ENCODE measurements around the gene PAX7.

DNA sequence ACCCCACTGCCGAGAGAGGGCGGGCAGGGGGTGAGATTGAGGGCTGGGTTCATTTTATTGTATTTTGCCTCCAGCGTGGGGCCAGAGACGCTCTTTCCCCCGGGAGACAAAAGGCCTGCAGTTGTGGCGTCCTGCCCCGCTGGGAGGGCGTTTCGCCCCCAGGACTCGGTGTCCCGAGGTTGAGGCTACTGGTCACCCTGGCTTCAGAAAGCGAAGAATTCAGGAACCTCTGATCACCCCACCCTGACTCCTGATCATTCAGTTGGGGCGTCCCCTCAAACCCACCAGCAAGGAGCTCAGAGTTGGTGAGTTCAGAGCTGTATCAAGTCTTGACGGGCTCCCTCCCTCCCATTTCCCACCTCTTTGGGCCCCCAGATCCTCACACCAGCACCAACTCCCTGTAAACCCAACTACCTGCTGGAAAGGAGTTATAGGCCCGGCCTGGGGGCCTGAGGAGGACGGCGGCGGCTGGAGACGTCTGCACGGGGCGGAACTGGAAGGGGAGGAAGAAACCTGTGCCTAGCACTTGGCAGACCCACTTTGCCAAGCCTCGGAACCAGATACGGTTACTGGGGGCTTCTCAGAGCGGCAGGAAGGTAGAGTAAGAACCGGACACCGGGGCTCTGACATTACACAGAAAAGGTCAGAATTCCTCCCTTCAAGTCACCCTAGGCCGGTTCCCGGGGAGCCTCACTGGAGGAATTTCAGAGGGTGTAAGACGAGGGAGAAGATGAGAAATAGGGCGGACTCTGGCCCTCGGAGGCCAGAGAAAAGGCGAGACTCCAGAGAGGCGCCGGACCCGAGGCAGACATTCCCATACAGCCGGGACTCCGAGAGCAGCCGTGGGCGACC, 761 bp upstream of the PAX7 start:
- TF ChIP-seq, protein P1, sequence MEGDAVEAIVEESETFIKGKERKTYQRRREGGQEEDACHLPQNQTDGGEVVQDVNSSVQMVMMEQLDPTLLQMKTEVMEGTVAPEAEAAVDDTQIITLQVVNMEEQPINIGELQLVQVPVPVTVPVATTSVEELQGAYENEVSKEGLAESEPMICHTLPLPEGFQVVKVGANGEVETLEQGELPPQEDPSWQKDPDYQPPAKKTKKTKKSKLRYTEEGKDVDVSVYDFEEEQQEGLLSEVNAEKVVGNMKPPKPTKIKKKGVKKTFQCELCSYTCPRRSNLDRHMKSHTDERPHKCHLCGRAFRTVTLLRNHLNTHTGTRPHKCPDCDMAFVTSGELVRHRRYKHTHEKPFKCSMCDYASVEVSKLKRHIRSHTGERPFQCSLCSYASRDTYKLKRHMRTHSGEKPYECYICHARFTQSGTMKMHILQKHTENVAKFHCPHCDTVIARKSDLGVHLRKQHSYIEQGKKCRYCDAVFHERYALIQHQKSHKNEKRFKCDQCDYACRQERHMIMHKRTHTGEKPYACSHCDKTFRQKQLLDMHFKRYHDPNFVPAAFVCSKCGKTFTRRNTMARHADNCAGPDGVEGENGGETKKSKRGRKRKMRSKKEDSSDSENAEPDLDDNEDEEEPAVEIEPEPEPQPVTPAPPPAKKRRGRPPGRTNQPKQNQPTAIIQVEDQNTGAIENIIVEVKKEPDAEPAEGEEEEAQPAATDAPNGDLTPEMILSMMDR (conservative IDR thresholded peaks at IDR 0.05; ENCODE audit: low read depth, low read length) = no peak
- TF ChIP-seq RCOR1 (IDR thresholded peaks at IDR 0.05; ENCODE audit: insufficient replicate concordance, low read length) (no peak), BHLHE40 (IDR thresholded peaks at IDR 0.05; ENCODE audit: low read depth, low read length) (no peak)

All from IMR-90 (cell line).